ACC112 (cell line): Measurements from ENCODE around the gene C15orf40.
"Not testable (repeated sequence)": the region's sequence is repeated elsewhere in the genome, so short reads cannot be mapped to it uniquely, and the experiment has no call there.

Source experiments
- H2AFZ ChIP-seq: fragments of 200-600 bp; sonication (generic); one replicate; pipeline ENCODE4 v1.6.0; 2017; ENCODE audit warnings: antibody characterized with exemption, low read length; ENCODE audit not compliant: unreplicated experiment
- H3K27ac ChIP-seq: fragments of 200-600 bp; sonication (generic); 2 replicates; pipeline ENCODE4 v1.5.1; 2014; ENCODE audit warnings: low read depth, mild to moderate bottlenecking, antibody characterized with exemption, low read length, moderate library complexity
- H3K27me3 ChIP-seq: fragments of 200-600 bp; sonication (generic); 2 replicates; pipeline ENCODE4 v1.6.1; 2014; ENCODE audit warnings: mild to moderate bottlenecking, antibody characterized with exemption, low read length, moderate library complexity, mixed read lengths; ENCODE audit not compliant: insufficient read depth
- H3K36me3 ChIP-seq: fragments of 200-600 bp; sonication (generic); 2 replicates; pipeline ENCODE4 v1.6.1; 2016; ENCODE audit warnings: mild to moderate bottlenecking, antibody characterized with exemption, low read length, moderate library complexity, mixed read lengths; ENCODE audit not compliant: insufficient read depth
- H3K4me1 ChIP-seq: fragments of 200-600 bp; sonication (generic); one replicate; pipeline ENCODE4 v1.6.1; 2016; ENCODE audit warnings: low read length, mixed read lengths; ENCODE audit not compliant: insufficient read depth, unreplicated experiment, control insufficient read depth
- H3K4me3 ChIP-seq: fragments of 200-600 bp; sonication (generic); 2 replicates; pipeline ENCODE4 v1.5.1; 2014; ENCODE audit warnings: mild to moderate bottlenecking, low read depth, low read length
- H3K79me2 ChIP-seq: fragments of 200-600 bp; sonication (generic); one replicate; pipeline ENCODE4 v1.6.0; 2016; ENCODE audit warnings: low read length; ENCODE audit not compliant: control insufficient read depth, unreplicated experiment, insufficient read depth

The C15orf40 gene

DNA sequence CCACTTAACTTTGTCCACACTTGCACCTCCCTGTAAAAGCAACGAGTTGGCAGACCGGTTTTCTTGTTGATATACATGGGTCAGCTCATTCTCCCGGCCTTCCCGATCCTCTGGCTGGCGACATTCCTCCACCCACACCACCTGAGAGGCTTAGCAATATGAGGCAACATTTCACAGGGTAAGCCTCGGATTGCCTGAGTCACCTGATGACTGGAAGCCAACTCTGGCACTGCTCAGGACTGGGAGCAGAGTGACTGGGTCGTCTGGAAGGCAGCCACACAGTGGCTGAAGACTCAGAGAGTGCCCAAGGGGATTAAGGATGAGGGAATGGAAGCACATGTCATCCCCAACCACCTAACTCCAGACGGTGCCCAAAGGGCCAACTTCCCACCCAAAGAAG is 68.7 kb downstream of the C15orf40 start:
- H2AFZ ChIP-seq = no peak overlapping the region
- H3K79me2 ChIP-seq = no peaks in the 10 kb centered on the region
- H3K36me3 ChIP-seq = no peaks in the 10 kb centered on the region
- no peak overlapping the region for H3K27ac ChIP-seq
- H3K4me1 ChIP-seq = peaks cover 9% of the 10 kb centered on the region
- H3K4me3 ChIP-seq = no peak overlapping the region
- no peaks in the 10 kb centered on the region for H3K27me3 ChIP-seq

GRCh38 chr15:82939678-82940077 is 71.8 kb downstream of the C15orf40 start:
- peaks cover 19% of the 10 kb centered on the region for H3K4me1 ChIP-seq
- not testable (repeated sequence) for H3K79me2 ChIP-seq, H2AFZ ChIP-seq, H3K27ac ChIP-seq, H3K36me3 ChIP-seq, H3K27me3 ChIP-seq, H3K4me3 ChIP-seq
